GM12872 (cell line): ENCODE data around the gene OMG.

Experiments used
- CTCF ChIP-seq: IDR thresholded peaks from 3 replicates; pipeline ENCODE4 v1.5.1; 2011; ENCODE audit warnings: low read depth, mild to moderate bottlenecking, low read length, moderate library complexity; ENCODE audit not compliant: insufficient read depth

The OMG gene

GRCh38 chr17:31254654-31255053 lies 42.4 kb downstream of the OMG start:
- no peak for TF ChIP-seq CTCF

GRCh38 chr17:31252741-31253140 lies 44.3 kb downstream of the OMG start:
- no peak for TF ChIP-seq CTCF

GRCh38 chr17:31251970-31252328 lies 45.1 kb downstream of the OMG start:
- no peak for TF ChIP-seq CTCF

GRCh38 chr17:31251105-31251969 lies 45.7 kb downstream of the OMG start:
- TF ChIP-seq CTCF, result no peak

GRCh38 chr17:31250229-31250628 lies 46.8 kb downstream of the OMG start:
- no peak for TF ChIP-seq CTCF

- TF ChIP-seq CTCF, result no peak
Observed at GRCh38 chr17:31249835-31250141, 47.3 kb downstream of the OMG start.

- no peak for TF ChIP-seq CTCF
Observed at GRCh38 chr17:31248986-31249834, 47.8 kb downstream of the OMG start.
